H1 (cell line): ENCODE results near the gene TGM6. TPM values are rescaled to one million over a fixed set of nuclear protein-coding genes. Genes with fewer than 3 reads are reported as not detected.

ENCODE experiments used
- CTCF ChIA-PET: fragments of 300-600 bp; sonication (Branson Sonifier 250); formaldehyde crosslinking; loops from one replicate; lab custom pipeline; 2021; ENCODE audit not compliant: partially characterized antibody; lab: Charles Lee
- POLR2A ChIA-PET: fragments of 300-600 bp; sonication (Branson Sonifier 250); formaldehyde crosslinking; loops from one replicate; lab custom pipeline; 2021; ENCODE audit warnings: inconsistent platforms; ENCODE audit not compliant: partially characterized antibody; lab: Charles Lee
- DNase-seq, 2 experiments: peaks; one replicate each; pipeline versions ENCODE4 v3.0.0 to v3.0.0-alpha.2; 2010 to 2022; ENCODE audit warnings: low spot score in 2 of 2, low read depth in 1 of 2, mixed read lengths in 1 of 2
- FAIRE-seq: peaks from 2 replicates; lab custom pipeline; 2011; peaks lifted over from hg19 to GRCh38; lab: Jason Lieb, UNC
- H2AFZ ChIP-seq: 2 replicates; pipeline ENCODE4 v1.8.1; 2012; ENCODE audit warnings: low read length, inconsistent platforms
- H2AK5ac ChIP-seq: 2 replicates; pipeline ENCODE4 v1.6.1; 2013; ENCODE audit warnings: low read depth, low read length
- H2BK120ac ChIP-seq: replicated peaks from 2 replicates; pipeline ENCODE3; 2013; ENCODE audit warnings: low read depth, low read length, inconsistent platforms
- H2BK12ac ChIP-seq: 2 replicates; pipeline ENCODE4 v1.6.1; 2013; ENCODE audit warnings: low read depth, low read length
- H2BK15ac ChIP-seq: 2 replicates; pipeline ENCODE4 v1.6.1; 2013; ENCODE audit warnings: low read length
- H2BK20ac ChIP-seq: 2 replicates; pipeline ENCODE4 v1.6.1; 2013; ENCODE audit warnings: low read length
- H2BK5ac ChIP-seq: 2 replicates; pipeline ENCODE4 v1.6.1; 2013; ENCODE audit warnings: low read depth, low read length
- H3K14ac ChIP-seq: 2 replicates; pipeline ENCODE4 v1.6.1; 2013; ENCODE audit warnings: inconsistent platforms; ENCODE audit not compliant: insufficient read length
- H3K18ac ChIP-seq: 2 replicates; pipeline ENCODE4 v1.6.1; 2013; ENCODE audit warnings: low read length; ENCODE audit errors: extremely low read depth
- H3K23ac ChIP-seq: 2 replicates; pipeline ENCODE4 v1.6.1; 2013; ENCODE audit warnings: inconsistent platforms; ENCODE audit not compliant: insufficient read length
- H3K23me2 ChIP-seq: 2 replicates; pipeline ENCODE4 v1.6.1; 2013; ENCODE audit warnings: low read depth, low read length
- H3K27ac ChIP-seq: 2 replicates; pipeline ENCODE4 v1.6.1; 2011; ENCODE audit warnings: low read depth, low read length, inconsistent platforms
- H3K27me3 ChIP-seq, 4 experiments: replicated peaks in 1 of 4; 1 replicate in 1 of 4; 2 replicates in 3 of 4; pipeline versions ENCODE4 v1.6.1 to v1.8.1; 2011 to 2013; ENCODE audit warnings: low read length in 3 of 4, mild to moderate bottlenecking in 3 of 4, inconsistent platforms in 2 of 4, mixed read lengths in 2 of 4, moderate library complexity in 1 of 4; ENCODE audit not compliant: control insufficient read depth in 3 of 4, insufficient read depth in 3 of 4; ENCODE audit errors: extremely low read depth in 1 of 4
- H3K36me3 ChIP-seq, 4 experiments: 2 replicates each; pipeline versions ENCODE4 v1.6.1 to v1.8.1; 2011 to 2013; ENCODE audit warnings: mild to moderate bottlenecking in 4 of 4, low read length in 3 of 4, moderate library complexity in 2 of 4, control low read depth in 1 of 4, inconsistent platforms in 1 of 4; ENCODE audit not compliant: insufficient read depth in 4 of 4, control insufficient read depth in 2 of 4
- H3K4ac ChIP-seq: replicated peaks from 2 replicates; pipeline ENCODE3; 2013; ENCODE audit warnings: low read length, low read depth, mixed read lengths, inconsistent platforms; ENCODE audit not compliant: insufficient read length
- H3K4me1 ChIP-seq, 4 experiments: replicated peaks in 1 of 4; 1 replicate in 1 of 4; 2 replicates in 3 of 4; pipeline versions ENCODE4 v1.6.1 to v1.8.1; 2011 to 2013; ENCODE audit warnings: low read length in 3 of 4, inconsistent platforms in 2 of 4, mixed read lengths in 1 of 4; ENCODE audit not compliant: insufficient read depth in 4 of 4, control insufficient read depth in 3 of 4
- H3K4me2 ChIP-seq, 2 experiments: 2 replicates each; pipeline versions ENCODE4 v1.6.1 to v1.8.1; 2011 to 2013; ENCODE audit warnings: low read depth in 2 of 2, low read length in 2 of 2, control low read depth in 1 of 2, inconsistent platforms in 1 of 2, mild to moderate bottlenecking in 1 of 2; ENCODE audit not compliant: insufficient read depth in 1 of 2
- H3K4me3 ChIP-seq, 4 experiments: fragments of 200-600, 300-600 bp in 1 of 4; sonication (generic), shearing (Covaris generic), sonication (Bioruptor Twin) in 1 of 4; 2 replicates each; pipeline versions ENCODE4 v1.5.1 to v1.8.1; 2011 to 2016; ENCODE audit warnings: low read length in 4 of 4, low read depth in 3 of 4, control low read depth in 2 of 4, inconsistent platforms in 2 of 4, mild to moderate bottlenecking in 2 of 4, mixed read lengths in 1 of 4, moderate library complexity in 1 of 4; ENCODE audit not compliant: insufficient read depth in 2 of 4; ENCODE audit errors: extremely low read depth in 1 of 4
- H3K56ac ChIP-seq: replicated peaks from 2 replicates; pipeline ENCODE3; 2013; ENCODE audit warnings: low read depth, mild to moderate bottlenecking, mixed read lengths, low read length, inconsistent platforms; ENCODE audit not compliant: insufficient read length
- H3K79me1 ChIP-seq: 2 replicates; pipeline ENCODE4 v1.6.1; 2013; ENCODE audit warnings: low read depth, low read length, control low read depth
- H3K79me2 ChIP-seq, 2 experiments: 2 replicates each; pipeline versions ENCODE4 v1.6.1 to v1.8.1; 2012 to 2013; ENCODE audit warnings: low read length in 2 of 2, mild to moderate bottlenecking in 2 of 2, inconsistent platforms in 1 of 2; ENCODE audit not compliant: insufficient read depth in 2 of 2, control insufficient read depth in 1 of 2
- H3K9ac ChIP-seq, 4 experiments: replicated peaks in 1 of 4; 1 replicate in 1 of 4; 2 replicates in 3 of 4; pipeline versions ENCODE4 v1.6.1 to v1.8.1; 2011 to 2013; ENCODE audit warnings: low read depth in 3 of 4, low read length in 3 of 4, control low read depth in 2 of 4, mild to moderate bottlenecking in 2 of 4, moderate library complexity in 2 of 4, inconsistent platforms in 1 of 4; ENCODE audit errors: extremely low read depth in 1 of 4
- H3K9me3 ChIP-seq, 2 experiments: 2 replicates each; pipeline versions ENCODE4 v1.6.1 to v1.8.1; 2012 to 2013; ENCODE audit warnings: mild to moderate bottlenecking in 2 of 2, moderate library complexity in 2 of 2, control low read depth in 1 of 2, inconsistent platforms in 1 of 2, low read depth in 1 of 2, low read length in 1 of 2, mixed read lengths in 1 of 2; ENCODE audit not compliant: insufficient read depth in 2 of 2
- H4K20me1 ChIP-seq, 2 experiments: replicated peaks in 1 of 2; 2 replicates each; pipeline versions ENCODE3 to v1.8.1; 2011 to 2013; ENCODE audit warnings: inconsistent platforms in 2 of 2, low read length in 2 of 2, mild to moderate bottlenecking in 1 of 2; ENCODE audit not compliant: insufficient read depth in 2 of 2, control insufficient read depth in 1 of 2
- H4K5ac ChIP-seq: 2 replicates; pipeline ENCODE4 v1.6.1; 2013; ENCODE audit warnings: low read length, low read depth, mixed read lengths, inconsistent platforms; ENCODE audit not compliant: insufficient read length
- H4K8ac ChIP-seq: 2 replicates; pipeline ENCODE4 v1.8.0; 2013; ENCODE audit warnings: mild to moderate bottlenecking, moderate library complexity, low read length, inconsistent platforms; ENCODE audit not compliant: insufficient read depth; ENCODE audit errors: extremely low read depth
- H4K91ac ChIP-seq: replicated peaks from 2 replicates; pipeline ENCODE3; 2013; ENCODE audit warnings: low read length, mixed read lengths, inconsistent platforms; ENCODE audit not compliant: insufficient read length
- BRCA1 ChIP-seq: IDR thresholded peaks from 2 replicates; pipeline ENCODE4 v1.6.1; 2012; ENCODE audit warnings: low read depth, low read length, improper control_type of control experiment
- CBX5 ChIP-seq: fragments of 300-800, 300-1000 bp; sonication (generic); IDR thresholded peaks from 2 replicates; pipeline ENCODE4 v1.7.1; 2016; ENCODE audit warnings: antibody characterized with exemption, low read length, low read depth
- CEBPB ChIP-seq: IDR thresholded peaks from 2 replicates; pipeline ENCODE4 v1.6.1; 2012; ENCODE audit warnings: low read depth, low read length
- CTBP2 ChIP-seq: IDR thresholded peaks from 2 replicates; pipeline ENCODE4 v1.7.0; 2011; ENCODE audit warnings: borderline replicate concordance, mild to moderate bottlenecking, moderate library complexity, mixed read lengths, low read length; ENCODE audit not compliant: insufficient read depth, insufficient read length
- SIN3A ChIP-seq, 2 experiments: IDR thresholded peaks in 1 of 2; conservative IDR thresholded peaks in 1 of 2; 2 replicates each; pipeline ENCODE4 v1.6.1; 2011 to 2012; ENCODE audit warnings: low read length in 2 of 2, improper control_type of control experiment in 1 of 2, low read depth in 1 of 2, mild to moderate bottlenecking in 1 of 2
- SP1 ChIP-seq: IDR thresholded peaks from 2 replicates; pipeline ENCODE4 v1.6.1; 2011; ENCODE audit warnings: low read depth, low read length
- TBP ChIP-seq: IDR thresholded peaks from 2 replicates; pipeline ENCODE4 v1.6.1; 2011; ENCODE audit warnings: low read depth, low read length, improper control_type of control experiment
- WGBS, 2 experiments: shearing (Covaris generic) in 1 of 2; methylation state at CpG; one replicate each; pipeline versions ENCODE4 v1.1.6 to v1.1.7; 2013 to 2015; ENCODE audit warnings: low lambda C conversion rate in 2 of 2, mixed read lengths in 2 of 2, inconsistent platforms in 1 of 2, low coverage in 1 of 2, missing lambda C conversion rate in 1 of 2; ENCODE audit not compliant: insufficient replicate concordance in 2 of 2, insufficient coverage in 1 of 2, insufficient read length in 1 of 2; ENCODE audit errors: extremely low coverage in 1 of 2, missing lambda C conversion rate in 1 of 2; 5-methylcytosine and 5-hydroxymethylcytosine counted together
- polyA plus RNA-seq, 7 experiments: library from polyadenylated mRNA; depleted of rRNA in 3 of 7; stranded (reverse) in 5 of 7; unstranded in 2 of 7; fragments of >200 nt in 5 of 7; fragments of 200-250 nt in 2 of 7; gene quantifications; 1 replicate in 5 of 7; 2 replicates in 1 of 7; 4 replicates in 1 of 7; pipeline versions ENCODE4 v1.2.1 to v1.2.3, GENCODE V29; 2011 to 2013; ENCODE audit warnings: missing spikeins in 2 of 7, mixed read lengths in 2 of 7
- total RNA-seq: library from RNA; stranded (reverse); fragmentation: NEBNext Ultra II Directional; extraction: Animal tissue kit (Norgen Biotek cat#: 25700); gene quantifications from 2 replicates; pipeline ENCODE4 v1.2.1, GENCODE V29; 2021
- TF ChIP-seq, protein P1 (sequence below): IDR thresholded peaks from 2 replicates; pipeline ENCODE4 v1.6.1; 2011; ENCODE audit warnings: low read depth, mild to moderate bottlenecking, low read length; ENCODE audit not compliant: insufficient read depth
- TF ChIP-seq, protein P2 (sequence below), 3 experiments: IDR thresholded peaks; 1 replicate in 2 of 3; 2 replicates in 1 of 3; pipeline versions ENCODE4 v1.5.1 to v1.6.1; 2011; ENCODE audit warnings: low read length in 3 of 3, mild to moderate bottlenecking in 3 of 3, inconsistent platforms in 2 of 3, low read depth in 1 of 3, moderate library complexity in 1 of 3; ENCODE audit not compliant: insufficient read depth in 1 of 3; ENCODE audit errors: control extremely low read depth in 1 of 3

TGM6 gene
- total and polyA plus RNA-seq, 2 of the 8 experiments (the other 6 are each of a cell fraction or from before 2014, with no cell fraction given): 0.03 TPM; not detected in 1

DNA sequence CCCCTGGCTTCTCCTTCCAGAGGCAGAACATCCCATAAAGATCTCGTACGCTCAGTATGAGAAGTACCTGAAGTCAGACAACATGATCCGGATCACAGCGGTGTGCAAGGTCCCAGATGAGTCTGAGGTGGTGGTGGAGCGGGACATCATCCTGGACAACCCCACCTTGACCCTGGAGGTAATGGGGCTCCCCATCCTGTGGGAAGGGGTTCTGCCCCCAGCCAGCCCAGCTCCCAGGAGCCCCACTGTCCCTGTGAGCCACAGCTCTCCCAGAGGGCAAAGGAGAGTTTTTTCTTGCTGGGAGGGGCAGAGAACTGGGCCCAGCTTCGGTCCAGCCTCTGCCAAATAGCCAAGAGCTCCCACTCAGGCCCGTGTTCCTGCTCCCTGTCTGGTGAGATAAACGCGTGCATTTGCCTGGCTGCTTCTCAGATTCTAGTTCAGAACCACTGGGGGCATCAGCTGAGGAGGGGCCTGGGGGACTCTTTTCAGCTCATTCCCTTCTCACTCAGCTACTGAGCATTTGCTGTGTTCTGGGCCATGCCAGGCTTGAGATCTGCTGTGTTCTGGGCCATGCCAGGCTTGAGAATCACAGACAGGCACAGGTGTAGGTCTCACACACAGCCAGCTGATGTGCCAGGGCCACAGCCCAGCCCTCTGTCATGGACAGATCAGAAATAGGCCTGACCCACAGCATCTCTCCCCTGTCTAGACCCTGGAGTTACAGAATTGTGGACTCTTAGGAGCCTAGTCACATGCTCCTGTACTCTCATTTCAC, 45.4 kb upstream of the TGM6 start:
- Histone ChIP-seq H2AK5ac (no peak overlapping the region), H3K27me3 (no peaks in the 10 kb centered on the region), H2BK5ac (no peak overlapping the region), H3K9me3 (no peaks in the 10 kb centered on the region), H3K18ac (no peak overlapping the region), H2BK12ac (no peak overlapping the region), H2BK15ac (no peak overlapping the region), H3K23me2 (no peaks in the 10 kb centered on the region), H3K4me1 (no peaks in the 10 kb centered on the region), H2BK20ac (no peak overlapping the region), H4K8ac (no peak overlapping the region), H3K36me3 (no peaks in the 10 kb centered on the region), H3K27ac (no peak overlapping the region), H2BK120ac (no peak overlapping the region), H3K79me1 (no peaks in the 10 kb centered on the region), H3K56ac (no peak overlapping the region), H3K4me3 (no peak overlapping the region), H3K9ac (no peak overlapping the region), H4K5ac (no peak overlapping the region), H2AFZ (no peak overlapping the region), H3K4ac (no peak overlapping the region), H4K91ac (no peak overlapping the region), H3K79me2 (no peaks in the 10 kb centered on the region), H4K20me1 (no peaks in the 10 kb centered on the region), H3K23ac (no peak overlapping the region), H3K4me2 (no peak overlapping the region), H3K14ac (no peak overlapping the region)
- 91% methylated on average over 9 of the region's 9 CpGs; no CpG with 5 or more reads in 1 of the 2 experiments for WGBS, 2 experiments
- ChIA-PET POLR2A (no interaction called here), CTCF (interaction anchor here (0.7 to 1.1 kb wide), 2 partner anchors 13 to 30 kb away, joined by 3 read pairs; no protein-coding TSS in a partner anchor)
- peak in 1 of 2 experiments; percentile 29 for DNase-seq
- no peak for FAIRE-seq
- TF ChIP-seq SIN3A (conservative IDR thresholded peaks at IDR 0.05 in 1 of 2, IDR thresholded peaks at IDR 0.05 in 1 of 2; ENCODE audit: low read depth in 1 of 2, low read length in 2 of 2) (no peak), CBX5 (no peak), CEBPB (no peak), SP1 (no peak), BRCA1 (no peak), CTBP2 (no peak), TBP (no peak)
- TF ChIP-seq, protein P1, sequence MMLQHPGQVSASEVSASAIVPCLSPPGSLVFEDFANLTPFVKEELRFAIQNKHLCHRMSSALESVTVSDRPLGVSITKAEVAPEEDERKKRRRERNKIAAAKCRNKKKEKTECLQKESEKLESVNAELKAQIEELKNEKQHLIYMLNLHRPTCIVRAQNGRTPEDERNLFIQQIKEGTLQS: no peak
- TF ChIP-seq, protein P2, sequence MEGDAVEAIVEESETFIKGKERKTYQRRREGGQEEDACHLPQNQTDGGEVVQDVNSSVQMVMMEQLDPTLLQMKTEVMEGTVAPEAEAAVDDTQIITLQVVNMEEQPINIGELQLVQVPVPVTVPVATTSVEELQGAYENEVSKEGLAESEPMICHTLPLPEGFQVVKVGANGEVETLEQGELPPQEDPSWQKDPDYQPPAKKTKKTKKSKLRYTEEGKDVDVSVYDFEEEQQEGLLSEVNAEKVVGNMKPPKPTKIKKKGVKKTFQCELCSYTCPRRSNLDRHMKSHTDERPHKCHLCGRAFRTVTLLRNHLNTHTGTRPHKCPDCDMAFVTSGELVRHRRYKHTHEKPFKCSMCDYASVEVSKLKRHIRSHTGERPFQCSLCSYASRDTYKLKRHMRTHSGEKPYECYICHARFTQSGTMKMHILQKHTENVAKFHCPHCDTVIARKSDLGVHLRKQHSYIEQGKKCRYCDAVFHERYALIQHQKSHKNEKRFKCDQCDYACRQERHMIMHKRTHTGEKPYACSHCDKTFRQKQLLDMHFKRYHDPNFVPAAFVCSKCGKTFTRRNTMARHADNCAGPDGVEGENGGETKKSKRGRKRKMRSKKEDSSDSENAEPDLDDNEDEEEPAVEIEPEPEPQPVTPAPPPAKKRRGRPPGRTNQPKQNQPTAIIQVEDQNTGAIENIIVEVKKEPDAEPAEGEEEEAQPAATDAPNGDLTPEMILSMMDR (IDR thresholded peaks at IDR 0.05; ENCODE audit: control extremely low read depth in 1 of 3, insufficient read depth in 1 of 3, low read depth in 1 of 3, low read length in 3 of 3): no peak
